HG03196 (cell line): ENCODE data around the gene MT3.
"Not testable (repeated sequence)": the region's sequence is repeated elsewhere in the genome, so short reads cannot be mapped to it uniquely, and the experiment has no call there.

Experiments used
- ATAC-seq: cut with Tn5 transposase; IDR thresholded peaks from one replicate; pipeline ENCODE4 v1.9.1; 2021; ENCODE audit not compliant: unreplicated experiment

Gene MT3

GRCh38 chr16:56577300-56577625 lies 12.1 kb upstream of the MT3 start:
- ATAC-seq: no peak

DNA sequence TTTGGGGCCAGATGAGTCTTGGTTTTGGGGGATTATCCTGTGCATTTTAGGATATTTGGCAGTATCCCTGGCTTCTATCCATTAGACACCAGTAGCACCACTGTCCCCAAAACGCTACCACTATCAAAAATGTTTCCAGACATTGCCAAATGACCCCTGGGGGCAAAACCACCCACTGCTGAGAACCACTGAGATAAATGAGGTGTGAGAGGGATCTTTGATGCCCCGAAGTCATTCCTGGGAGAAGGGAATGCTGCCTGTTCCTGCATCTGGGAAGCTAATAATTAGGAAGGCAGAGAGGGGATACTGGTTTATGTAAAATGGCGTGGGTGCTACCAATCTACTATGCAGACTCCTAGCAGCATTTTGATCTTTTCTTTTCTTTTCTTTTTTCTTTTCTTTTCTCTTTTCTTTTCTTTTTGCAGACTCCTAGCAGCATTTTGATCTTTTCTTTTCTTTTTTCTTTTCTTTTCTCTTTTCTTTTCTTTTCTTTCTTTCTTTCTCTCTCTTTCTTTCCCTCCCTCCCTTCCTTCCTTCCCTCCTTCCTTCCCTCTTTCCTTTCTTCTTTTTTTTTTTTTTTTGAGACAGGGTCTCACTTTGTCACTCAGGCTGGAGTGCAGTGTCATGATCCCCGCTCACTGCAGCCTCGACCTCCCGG lies 8.8 kb upstream of the MT3 start:
- ATAC-seq: no peak

GRCh38 chr16:56582911-56583310 lies 6.4 kb upstream of the MT3 start:
- not testable (repeated sequence) for ATAC-seq

GRCh38 chr16:56583351-56584168 lies 5.8 kb upstream of the MT3 start:
- ATAC-seq: no peak

GRCh38 chr16:56584276-56584675 lies 5.1 kb upstream of the MT3 start:
- no peak for ATAC-seq

- ATAC-seq: no peak
Measured at GRCh38 chr16:56588781-56589140, 567 bp upstream of the MT3 start.

DNA sequence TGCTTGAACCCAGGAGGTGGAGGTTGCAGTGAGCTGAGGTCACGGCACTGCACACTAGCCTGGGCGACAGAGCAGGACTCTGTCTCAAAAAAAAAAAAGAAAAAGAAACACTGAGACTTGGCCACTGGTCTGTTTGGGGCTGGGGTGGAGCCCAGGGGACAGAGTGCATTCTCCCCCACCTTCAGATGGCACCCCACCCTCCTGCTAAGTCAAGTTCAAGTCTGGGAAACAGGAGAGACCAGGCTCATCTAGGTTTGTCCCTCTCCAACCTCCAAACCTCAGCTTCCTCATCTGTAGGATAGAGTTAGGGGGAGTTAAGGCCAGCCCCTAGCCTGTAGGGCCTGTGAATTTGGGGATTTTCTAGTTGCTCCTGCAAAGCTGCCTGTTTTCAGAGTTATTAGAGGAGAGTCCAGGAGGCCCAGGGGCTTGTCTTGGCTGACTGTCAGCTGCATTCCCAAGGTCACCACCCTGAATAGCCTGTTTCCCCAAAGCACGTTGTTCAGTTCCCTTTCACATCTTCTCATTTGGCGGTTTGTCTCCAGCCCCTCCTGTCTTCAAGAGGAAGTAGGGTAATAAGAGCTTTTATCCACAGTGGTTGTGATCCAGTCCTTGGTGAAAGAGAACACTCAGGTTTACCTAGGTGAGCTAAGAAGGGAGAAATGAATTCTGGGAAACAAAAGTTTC lies 2.2 kb downstream of the MT3 start:
- ATAC-seq: no peak

DNA sequence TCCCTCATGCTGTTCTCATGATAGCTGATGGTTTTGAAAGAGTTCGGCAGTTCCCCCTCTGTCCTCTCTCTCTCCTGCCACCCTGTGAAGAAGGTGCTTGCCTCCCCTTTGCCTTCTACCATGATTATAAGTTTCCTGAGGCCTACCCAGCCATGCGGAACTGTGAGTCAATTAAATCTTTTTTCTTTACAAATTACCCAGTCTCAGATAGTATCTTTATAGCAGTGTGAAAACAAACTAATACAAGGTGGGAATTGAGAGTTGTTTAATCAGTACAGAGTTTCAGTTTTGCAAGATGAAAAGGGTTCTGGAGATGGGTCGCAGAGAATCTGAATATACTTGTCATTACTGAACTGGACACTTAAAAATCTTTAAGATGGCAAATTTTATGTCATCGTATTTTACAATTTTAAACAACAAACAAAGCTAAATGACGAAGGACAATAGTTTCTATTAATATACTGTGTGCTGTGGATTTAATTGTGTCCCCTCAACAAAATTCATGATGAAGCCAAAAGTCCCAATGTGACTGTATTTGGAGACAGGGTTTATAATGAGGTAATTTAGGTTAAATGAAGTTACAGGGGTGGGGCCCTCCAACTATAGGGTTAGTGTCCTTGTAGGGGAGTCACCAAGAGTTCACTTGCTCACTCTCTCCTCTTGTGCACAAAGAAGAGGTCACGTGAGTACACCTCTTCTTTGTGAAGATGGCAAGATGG lies 4.4 kb downstream of the MT3 start:
- no peak for ATAC-seq

DNA sequence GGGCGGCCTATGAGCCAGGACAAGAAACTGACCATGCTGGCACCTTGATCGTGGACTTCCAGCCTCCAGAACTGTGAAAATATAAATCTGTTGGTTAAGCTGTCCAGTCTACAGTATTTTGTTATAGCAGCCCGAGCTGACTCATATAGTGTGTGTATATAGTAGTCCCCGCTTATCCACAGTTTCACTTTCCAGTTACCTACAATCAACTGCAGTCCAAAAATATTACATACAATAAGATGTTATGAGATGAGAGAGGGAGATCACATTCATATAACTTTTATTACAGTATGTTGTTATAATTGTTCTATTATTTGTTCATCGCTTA lies 4.9 kb downstream of the MT3 start:
- ATAC-seq: no peak

DNA sequence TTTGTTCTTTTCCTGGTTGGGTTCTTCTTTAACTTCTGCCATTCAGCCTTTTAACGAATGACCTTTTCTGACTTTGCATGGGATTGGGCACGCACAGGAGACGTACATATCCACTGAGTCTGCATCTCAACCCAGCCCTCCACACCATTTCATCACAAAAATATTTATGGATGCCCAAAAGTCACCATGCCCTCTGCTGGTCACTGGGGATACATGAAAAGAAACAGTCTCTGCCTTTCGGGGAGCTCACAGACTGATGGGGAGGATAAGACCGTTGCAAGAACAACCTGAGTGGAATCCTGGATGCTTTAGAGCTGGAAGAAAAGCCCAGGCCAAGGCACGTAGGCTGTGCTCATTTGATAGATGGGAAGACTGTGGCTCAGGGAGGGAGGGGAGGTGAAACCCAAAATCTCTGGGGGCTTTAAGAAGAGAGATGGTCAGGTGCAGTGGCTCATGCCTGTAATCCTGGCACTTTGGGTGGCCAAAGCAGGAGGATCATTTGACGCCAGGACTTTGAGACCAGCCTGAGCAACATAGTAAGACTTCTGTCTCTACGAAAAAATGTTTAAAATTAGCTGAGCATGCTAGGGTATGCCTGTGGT lies 11.2 kb downstream of the MT3 start:
- no peak for ATAC-seq

DNA sequence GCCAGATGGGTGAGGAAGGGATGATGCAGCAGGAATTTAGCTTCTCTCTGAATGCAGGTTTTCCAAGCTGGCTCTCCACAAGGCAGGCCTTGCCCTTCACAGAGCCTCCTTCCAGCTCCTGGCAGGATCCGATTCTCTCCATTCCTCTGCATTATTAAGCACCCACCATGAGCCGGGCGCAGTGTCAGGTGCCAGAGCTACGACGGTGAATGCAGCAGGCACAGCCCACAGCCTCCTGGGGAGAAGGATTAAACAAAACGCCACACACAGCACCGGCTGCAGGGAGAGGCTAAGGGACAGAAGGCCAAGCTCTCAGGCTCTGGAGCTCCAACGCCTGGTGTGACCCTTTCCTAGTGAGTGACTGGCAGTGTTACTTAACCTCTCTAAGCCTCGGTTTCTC lies 12.0 kb downstream of the MT3 start:
- ATAC-seq: no peak

DNA sequence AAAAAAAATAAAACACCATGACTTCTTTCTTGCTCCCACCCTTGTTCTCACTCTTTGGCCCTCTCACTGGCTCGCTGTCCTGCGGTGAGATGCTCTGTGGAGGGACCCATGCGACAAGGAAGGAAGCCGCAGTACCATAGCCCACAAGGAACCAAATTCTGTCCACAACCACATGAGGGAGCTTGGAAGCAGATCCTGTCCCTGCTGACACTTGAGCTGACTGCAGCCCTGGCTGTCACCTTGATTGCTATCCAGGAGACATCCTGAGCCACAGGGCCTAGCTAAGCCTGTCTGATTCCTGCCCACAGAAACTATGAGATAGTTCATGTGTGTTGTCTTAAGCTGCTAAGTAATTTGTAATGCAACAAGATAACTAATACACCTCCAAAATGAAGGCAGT lies 14.3 kb downstream of the MT3 start:
- ATAC-seq: no peak

GRCh38 chr16:56604966-56605365 lies 15.6 kb downstream of the MT3 start:
- no peak for ATAC-seq

GRCh38 chr16:56605475-56605874 lies 16.1 kb downstream of the MT3 start:
- no peak for ATAC-seq

- no peak for ATAC-seq
Measured at GRCh38 chr16:56606071-56606475, 16.7 kb downstream of the MT3 start.

DNA sequence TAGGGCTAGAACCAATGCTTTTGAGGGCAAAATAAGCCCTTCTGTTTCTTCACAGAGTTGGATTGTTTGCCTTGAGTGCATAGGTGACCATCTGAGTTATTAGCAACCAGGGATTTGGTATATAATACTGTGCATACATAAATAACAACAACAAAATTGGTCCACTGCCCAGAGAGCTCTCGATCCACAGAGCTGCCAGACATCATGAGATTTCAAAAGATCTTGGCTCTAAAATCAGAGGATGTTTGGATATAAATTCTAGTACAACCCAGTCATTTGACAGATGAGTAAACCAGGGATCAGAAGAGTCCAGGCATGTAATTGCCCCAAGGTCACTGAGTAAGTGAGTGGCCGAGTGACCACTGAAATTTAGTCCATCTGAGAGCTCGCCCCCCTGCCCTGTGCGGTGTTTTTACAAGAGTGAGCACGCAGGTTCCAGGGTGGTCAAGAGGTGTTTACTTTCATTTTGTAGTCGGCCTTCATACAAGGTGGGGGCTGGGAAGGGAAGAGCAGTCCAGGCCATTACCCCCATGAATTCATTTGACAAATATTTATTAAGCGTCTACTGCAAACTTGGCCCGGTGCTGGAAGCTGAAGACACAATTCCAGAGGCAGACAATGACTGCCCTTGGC lies 17.3 kb downstream of the MT3 start:
- no peak for ATAC-seq

DNA sequence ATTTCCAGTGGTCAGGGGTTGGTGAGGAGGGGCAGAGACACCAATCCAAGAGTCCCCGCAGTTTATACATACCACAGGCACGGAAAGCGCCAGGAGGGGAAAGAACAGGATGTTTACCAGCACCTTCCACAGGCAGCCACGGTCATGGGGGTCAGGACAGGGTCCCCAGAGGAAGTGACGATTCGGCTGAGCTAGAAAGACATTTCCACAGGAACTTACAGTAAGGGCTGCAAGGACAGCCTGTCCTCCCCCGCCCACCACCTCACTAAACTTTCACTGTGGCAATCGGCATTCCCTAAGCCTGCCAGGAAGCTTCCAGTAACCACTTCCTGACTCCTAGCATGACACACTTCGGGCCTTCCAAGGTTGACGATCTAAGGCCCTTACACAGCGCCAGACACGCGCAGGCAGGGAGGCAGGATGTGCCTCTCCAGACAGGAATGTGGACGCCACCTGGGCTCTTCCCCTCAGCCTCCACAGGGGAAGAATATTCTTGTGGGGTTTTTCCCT lies 17.8 kb downstream of the MT3 start:
- ATAC-seq: no peak

DNA sequence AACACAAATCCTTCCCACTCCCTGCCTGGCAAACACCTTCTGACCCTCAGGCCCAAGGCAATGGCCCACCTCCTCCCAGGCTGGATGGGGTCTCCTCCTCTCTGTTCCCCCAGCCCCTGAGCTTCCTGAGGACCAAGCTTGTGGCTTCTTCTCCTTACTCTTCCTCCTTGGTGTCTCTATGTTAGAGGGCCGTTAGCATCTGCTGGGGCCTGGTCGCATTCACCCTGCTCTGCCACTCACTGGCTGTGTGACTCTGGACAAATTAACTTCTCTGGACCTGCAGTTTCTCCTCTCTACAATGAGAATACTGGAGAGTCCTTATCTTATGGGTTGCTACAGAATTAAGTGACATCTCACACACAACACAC lies 18.3 kb downstream of the MT3 start:
- ATAC-seq: no peak

- ATAC-seq: peak; percentile 87
Measured at GRCh38 chr16:56608043-56608875, 18.9 kb downstream of the MT3 start, which contains the start of gene MT2A. Gene MT2A, plus strand, starts transcription at chr16:56608584. Its CDS starts 72 bp downstream, at chr16:56608656.
